Renal cortex interstitium (tissue), 11 donors: ENCODE data around the gene ITPRIPL2. TPM values are rescaled to one million over a fixed set of nuclear protein-coding genes. Genes with fewer than 3 reads are reported as not detected.
A peak's percentile ranks its signal among the peaks of the same experiment; 100 is the strongest.

ENCODE experiments used
- DNase-seq, 11 donors: peaks; one replicate each; pipeline ENCODE4 v3.0.0-alpha.2; 2013; ENCODE audit warnings: low read depth in 9 of 11, low spot score in 4 of 11; ENCODE audit errors: extremely low read depth in 1 of 11
- polyA plus RNA-seq, 3 donors: library from polyadenylated mRNA; unstranded; fragments of 120-200 nt; gene quantifications; one replicate each; pipeline ENCODE4 v1.2.1, GENCODE V29; 2013; ENCODE audit not compliant: insufficient read length in 3 of 3

The ITPRIPL2 gene
- polyA plus RNA-seq, 3 donors: 13.9 to 17.4 (median 14.8) TPM

DNA sequence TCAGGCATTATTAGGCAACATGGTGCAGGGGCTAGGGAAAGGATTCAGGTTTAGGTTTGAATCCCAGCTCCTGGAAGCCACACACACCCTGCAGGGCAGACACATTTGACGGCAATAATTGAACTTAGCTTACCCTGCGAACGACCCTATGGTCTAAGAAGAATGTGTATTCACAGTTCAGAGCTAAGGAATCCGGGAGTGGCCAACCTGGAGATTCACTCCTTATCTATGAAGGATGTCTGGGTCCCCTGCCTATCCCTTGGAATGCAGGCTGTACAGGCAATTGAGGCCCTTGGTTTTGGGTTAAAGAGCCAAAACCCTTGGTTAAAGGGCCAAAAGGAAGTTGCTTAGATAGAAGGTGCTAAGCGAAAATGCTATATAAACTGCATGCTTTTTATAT, 51.3 kb downstream of the ITPRIPL2 start:
- no peak for DNase-seq

DNA sequence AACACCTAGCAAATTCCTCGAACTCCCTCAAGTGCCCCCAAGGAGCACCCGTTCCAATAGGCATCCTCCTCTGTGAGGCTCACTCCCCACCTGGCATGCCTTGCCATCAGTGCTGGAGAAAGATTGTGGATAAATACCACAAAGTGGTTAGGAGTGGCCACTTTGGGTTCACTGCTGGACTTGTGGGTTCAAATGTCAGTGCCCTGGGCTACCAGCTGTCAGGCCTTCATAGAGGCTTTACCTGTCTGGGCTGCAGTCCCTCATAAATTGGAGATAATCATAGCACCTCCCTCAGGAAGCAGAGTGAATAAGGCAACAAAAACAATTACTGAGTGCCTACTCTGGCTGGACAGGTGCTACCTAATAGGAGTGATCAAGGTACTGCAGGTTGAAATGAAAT, 52.7 kb downstream of the ITPRIPL2 start:
- DNase-seq: no peak

DNA sequence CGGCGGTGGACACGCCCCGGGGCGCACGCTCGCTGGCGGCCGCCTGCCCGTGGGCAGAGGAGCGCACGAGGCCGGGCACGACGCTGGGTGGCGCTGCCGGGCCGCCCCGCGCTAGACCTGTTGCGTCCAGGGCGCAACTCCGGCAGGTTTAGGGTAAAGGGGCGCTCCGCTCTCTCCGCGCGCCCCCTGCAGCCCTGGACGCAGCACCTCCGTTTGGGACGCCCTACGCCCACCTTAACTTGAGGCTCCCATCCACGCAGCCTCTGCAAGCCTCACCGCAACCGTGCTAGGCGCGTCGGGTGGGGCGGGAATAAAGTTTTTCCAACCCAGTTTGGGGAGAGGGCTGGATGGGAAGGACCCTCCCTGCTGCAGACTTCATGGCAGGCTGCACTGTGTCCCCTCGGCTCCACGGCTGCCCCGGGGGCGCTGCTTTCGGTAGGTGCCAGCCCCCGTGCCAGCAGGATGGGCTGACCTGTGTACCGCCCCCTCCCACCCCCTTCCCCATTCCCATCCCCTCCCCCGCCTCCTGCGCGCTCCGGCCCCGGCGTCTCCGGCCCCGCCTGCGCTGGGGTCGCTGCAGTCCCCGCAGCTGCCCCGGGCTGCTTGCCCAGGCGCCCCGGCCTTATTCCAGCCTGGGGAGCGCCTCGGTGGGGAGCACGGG, 54.1 kb downstream of the ITPRIPL2 start, which contains the start of gene SYT17:
Gene SYT17, plus strand, starts transcription at position 531 of the 661 bp plus-strand sequence. CDS start 407 bp downstream, outside the sequence.
- peak in 7 of 11 donors; percentile 55 to 74 (median 64) for DNase-seq

DNA sequence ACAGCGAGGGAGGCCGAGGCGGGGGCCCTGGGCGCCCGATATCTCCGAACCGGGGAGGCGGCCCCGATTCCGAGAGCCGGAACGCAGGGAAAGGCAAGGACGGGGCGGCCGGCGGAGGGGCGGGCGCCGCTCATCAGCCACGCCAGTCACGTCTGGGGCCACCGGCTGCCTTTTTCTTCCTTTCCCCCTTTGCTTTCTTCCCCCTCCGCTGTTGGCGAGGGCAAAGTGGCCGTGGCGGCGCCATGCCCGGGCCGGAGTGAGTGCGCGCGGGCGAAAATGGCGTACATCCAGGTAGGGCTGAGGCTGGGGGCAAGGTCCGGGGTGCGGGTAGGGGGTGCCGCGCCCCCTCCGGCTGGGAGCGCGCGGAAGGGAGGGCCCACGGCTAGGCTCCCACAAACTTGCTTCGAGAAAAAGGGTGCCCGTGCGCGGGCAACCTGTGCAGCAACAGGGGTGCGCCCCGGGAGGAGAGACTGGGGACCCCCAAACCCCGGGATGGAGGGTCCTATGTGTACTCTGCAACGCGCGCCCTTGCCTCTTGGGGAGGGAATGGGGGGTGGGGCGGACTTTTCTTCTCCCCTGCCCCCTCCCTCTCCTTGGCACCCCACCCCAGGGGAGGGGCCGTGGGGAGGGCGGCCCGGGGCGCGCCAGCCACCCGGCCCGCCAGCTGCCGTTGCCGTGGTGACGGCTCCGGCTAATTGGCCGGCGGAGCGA, 54.8 kb downstream of the ITPRIPL2 start:
- DNase-seq: peak in 2 of 11 donors; percentile 33 to 44

DNA sequence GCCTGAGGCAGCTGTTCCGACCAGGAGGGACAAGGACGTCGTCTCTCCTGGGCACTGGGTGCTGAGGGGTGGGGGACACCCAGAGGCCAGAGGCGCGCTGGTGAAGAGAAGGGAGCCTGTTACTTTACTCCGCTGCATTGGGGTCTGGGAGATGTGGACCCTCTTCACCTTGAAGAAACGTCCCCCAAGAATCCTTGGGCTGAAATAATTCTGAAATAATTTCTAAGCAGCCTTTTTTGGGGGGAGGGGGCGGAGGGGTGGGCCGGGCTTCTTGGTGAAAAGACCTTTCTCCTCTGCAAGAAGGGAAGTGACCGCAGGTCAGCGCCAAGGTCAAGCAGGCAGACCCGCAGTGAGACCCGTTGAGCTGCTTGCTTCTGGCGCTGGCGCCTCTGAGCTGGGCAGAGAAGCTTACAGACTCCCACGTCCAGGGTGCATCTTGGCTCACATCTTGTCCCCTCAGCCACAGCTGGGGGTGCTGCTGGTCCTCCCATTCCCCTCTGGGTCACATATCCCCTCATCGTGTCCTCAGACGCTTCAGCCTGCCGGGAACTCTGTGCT, 55.4 kb downstream of the ITPRIPL2 start:
- DNase-seq: no peak

DNA sequence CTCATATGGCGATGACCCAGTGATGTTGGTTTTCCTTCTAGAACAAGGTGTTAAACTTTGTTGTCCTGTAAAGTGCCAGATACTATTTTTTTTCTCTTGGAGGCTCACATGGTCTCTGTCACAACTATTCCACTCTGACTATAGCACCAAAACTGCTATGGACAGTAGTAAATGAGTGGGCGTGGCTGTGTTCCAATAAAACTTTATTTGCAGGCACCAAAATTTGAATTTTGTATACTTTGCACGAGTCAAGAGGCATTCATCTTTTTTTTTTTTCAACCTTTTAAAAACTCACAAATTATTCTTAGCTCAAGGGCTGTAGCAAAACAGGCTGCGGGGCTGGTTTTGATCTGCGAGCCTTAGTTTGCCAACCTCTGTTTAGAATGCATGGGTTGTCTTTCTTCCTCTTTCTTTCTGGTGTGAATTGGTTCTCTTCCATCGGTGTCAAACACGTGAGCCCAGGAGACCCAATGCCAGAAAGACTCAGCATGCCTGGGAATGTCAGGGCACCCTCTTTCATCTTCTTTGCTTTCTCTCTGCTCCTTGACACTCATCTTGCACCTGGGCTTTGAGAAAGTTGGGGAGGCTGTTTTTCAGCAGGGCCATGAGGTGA, 56.4 kb downstream of the ITPRIPL2 start:
- DNase-seq: no peak

Other genes starting within 250 kb of the ITPRIPL2 start
- gene SMG1, start 187.6 kb upstream of the ITPRIPL2 start, polyA plus RNA-seq: 10 to 100 TPM; 56.8 to 71.6 (median 60.6) TPM
- 1 to 10 TPM; 1.5 to 2.5 (median 2.2) TPM for gene TMC7, start 130.0 kb upstream of the ITPRIPL2 start, polyA plus RNA-seq
- 10 to 100 TPM; 34.4 to 38.1 (median 35.2) TPM for gene COQ7, start 46.4 kb upstream of the ITPRIPL2 start, polyA plus RNA-seq
- 10 to 100 TPM in 1 of 3 donors, 1 to 10 TPM in 2; 9.3 to 10.5 (median 9.4) TPM for gene SYT17, start 54.3 kb downstream of the ITPRIPL2 start, polyA plus RNA-seq
- gene CLEC19A, start 171.8 kb downstream of the ITPRIPL2 start, polyA plus RNA-seq: under 1 TPM; 0.08 to 0.27 (median 0.17) TPM